ENCODE measurements around the gene ABCB8. TPM values are rescaled to one million over a fixed set of nuclear protein-coding genes. Genes with fewer than 3 reads are reported as not detected.

The ABCB8 gene
- total RNA-seq, 1 donor from 2014 or later: 60.9 TPM

GRCh38 chr7:151095828-151096475, 67.7 kb downstream of the ABCB8 start:
- intact Hi-C loops (cut with micrococcal nuclease): no loop called here

Other genes with a start within 250 kb of the ABCB8 start
- gene TMEM176B, start 228.1 kb upstream of the ABCB8 start, total RNA-seq: not detected in 2 replicates
- not detected in 2 replicates for gene TMEM176A, start 227.7 kb upstream of the ABCB8 start, total RNA-seq
- gene AOC1, start 175.9 kb upstream of the ABCB8 start, total RNA-seq: not detected in 2 replicates
- 0.23 and 0.36 TPM in 2 replicates for gene KCNH2, start 50.1 kb upstream of the ABCB8 start, total RNA-seq
- gene NOS3, start 37.4 kb upstream of the ABCB8 start, total RNA-seq: 17.0 and 17.4 TPM in 2 replicates
- gene ATG9B, start 4.0 kb upstream of the ABCB8 start, total RNA-seq: 9.6 and 10.3 TPM in 2 replicates
- 6.0 and 6.6 TPM in 2 replicates for gene ASIC3, start 20.1 kb downstream of the ABCB8 start, total RNA-seq
- 22.3 and 23.7 TPM in 2 replicates for gene CDK5, start 29.4 kb downstream of the ABCB8 start, total RNA-seq
- gene SLC4A2, start 31.1 kb downstream of the ABCB8 start, total RNA-seq: 111 and 119 TPM in 2 replicates
- 80.0 and 89.3 TPM in 2 replicates for gene FASTK, start 52.4 kb downstream of the ABCB8 start, total RNA-seq
- gene TMUB1, start 55.0 kb downstream of the ABCB8 start, total RNA-seq: 51.0 and 55.4 TPM in 2 replicates
- 26.9 and 29.3 TPM in 2 replicates for gene AGAP3, start 58.0 kb downstream of the ABCB8 start, total RNA-seq
- gene GBX1, start 139.2 kb downstream of the ABCB8 start, total RNA-seq: not detected in 2 replicates
- gene ASB10, start 158.8 kb downstream of the ABCB8 start, total RNA-seq: not detected in 2 replicates
- gene H2BK1, start 182.0 kb downstream of the ABCB8 start, total RNA-seq: 0.48 and 1.1 TPM in 2 replicates
- gene ABCF2, start 198.8 kb downstream of the ABCB8 start, total RNA-seq: 45.5 and 47.2 TPM in 2 replicates
- gene CHPF2, start 204.0 kb downstream of the ABCB8 start, total RNA-seq: 40.0 and 41.0 TPM in 2 replicates
- 2.5 and 2.6 TPM in 2 replicates for gene SMARCD3, start 220.2 kb downstream of the ABCB8 start, total RNA-seq